Stimulated activated naive B cell treated with anti-CD40 and anti-IgM and Interleukin-4, amounts not matched to agents 10 μg/mL and 1 μg/mL and 100 μg/mL, for 72 hours (primary cell): ENCODE results near the gene SERINC4.
"Not testable (repeated sequence)": the region's sequence is repeated elsewhere in the genome, so short reads cannot be mapped to it uniquely, and the experiment has no call there.

Experiments
- ATAC-seq, 2 donors: fragments of 150-1000 bp; cut with Tn5 transposase; replicated peaks; 2 replicates each; pipeline ENCODE4 v1.10.0; 2021; ENCODE audit warnings: moderate library complexity in 1 of 2
- DNase-seq: peaks from one replicate; pipeline ENCODE4 v3.0.0; 2021
- H3K27ac Mint-ChIP-seq: one replicate; pipeline ENCODE4 v1.8.0; 2022; ENCODE audit warnings: mild to moderate bottlenecking, mixed read lengths
- H3K27me3 Mint-ChIP-seq, 2 donors: one replicate each; pipeline ENCODE4 v1.8.0; 2022; ENCODE audit warnings: mixed read lengths in 2 of 2
- H3K36me3 Mint-ChIP-seq, 2 donors: one replicate each; pipeline ENCODE4 v1.8.0; 2022; ENCODE audit warnings: mixed read lengths in 2 of 2, mild to moderate bottlenecking in 1 of 2
- H3K4me1 Mint-ChIP-seq, 2 donors: one replicate each; pipeline ENCODE4 v1.8.0; 2022; ENCODE audit warnings: mixed read lengths in 2 of 2, mild to moderate bottlenecking in 1 of 2
- H3K4me3 Mint-ChIP-seq, 2 donors: one replicate each; pipeline ENCODE4 v1.8.0; 2022; ENCODE audit warnings: mild to moderate bottlenecking in 2 of 2, mixed read lengths in 2 of 2, moderate library complexity in 1 of 2
- H3K9me3 Mint-ChIP-seq, 2 donors: one replicate each; pipeline ENCODE4 v1.8.0; 2022; ENCODE audit warnings: mixed read lengths in 2 of 2, mild to moderate bottlenecking in 1 of 2

SERINC4 gene

GRCh38 chr15:43749690-43750345 is 50.2 kb downstream of the SERINC4 start:
- DNase-seq (peak; percentile 11), ATAC-seq (peak; percentile 44)
- peak overlapping the region; percentile 78 to 80 for H3K4me3 Mint-ChIP-seq
- H3K4me1 Mint-ChIP-seq, result peaks cover 22 to 64% of the 10 kb centered on the region in 2 donors
- peak overlapping the region; percentile 83 for H3K27ac Mint-ChIP-seq
- peaks cover 19 to 24% of the 10 kb centered on the region in 2 donors for H3K36me3 Mint-ChIP-seq
- H3K9me3 Mint-ChIP-seq, result no peaks in the 10 kb centered on the region
- H3K27me3 Mint-ChIP-seq, result no peaks in the 10 kb centered on the region

- DNase-seq, result no peak
- Mint-ChIP-seq H3K36me3 (peaks cover 13 to 26% of the 10 kb centered on the region in 2 donors), H3K4me1 (peaks cover 30 to 71% of the 10 kb centered on the region in 2 donors), H3K4me3 (peak overlapping the region; percentile 39 to 85), H3K9me3 (no peaks in the 10 kb centered on the region), H3K27ac (peak overlapping the region; percentile 25), H3K27me3 (no peaks in the 10 kb centered on the region)
- no peak for ATAC-seq
These were observed 51.6 kb downstream of the SERINC4 start for GRCh38 chr15:43748376-43748775.

- Mint-ChIP-seq H3K27ac (peak overlapping the region; percentile 99), H3K36me3 (peaks cover 9 to 25% of the 10 kb centered on the region in 2 donors), H3K4me3 (peak overlapping the region; percentile 85 to 93), H3K4me1 (peaks cover 27 to 65% of the 10 kb centered on the region in 2 donors)
- ATAC-seq (peak; percentile 31 to 36), DNase-seq (peak; percentile 29)
- H3K27me3 Mint-ChIP-seq, H3K9me3 Mint-ChIP-seq: not testable (repeated sequence)
These were observed 53.1 kb downstream of the SERINC4 start for GRCh38 chr15:43746903-43747309.

- not testable (repeated sequence) for H3K27me3 Mint-ChIP-seq, H3K9me3 Mint-ChIP-seq
- Mint-ChIP-seq H3K4me1 (peaks cover 25 to 61% of the 10 kb centered on the region in 2 donors), H3K27ac (peak within 1 kb of the TSS; percentile 99), H3K36me3 (peaks cover 8 to 23% of the 10 kb centered on the region in 2 donors), H3K4me3 (peak within 1 kb of the TSS; percentile 85 to 93)
- DNase-seq (peak; percentile 89), ATAC-seq (peak; percentile 84 to 87)
These were observed 53.6 kb downstream of the SERINC4 start, which contains the start of gene PDIA3 for GRCh38 chr15:43746245-43746902. TSS of gene PDIA3 (plus strand) at chr15:43746438. CDS start at chr15:43746540, 102 bp downstream.
